Vagina (tissue), 2 donors: ENCODE data around the gene MAPK7. TPM values are rescaled to one million over a fixed set of nuclear protein-coding genes. Genes with fewer than 3 reads are reported as not detected.

Source experiments
- DNase-seq, 2 donors: peaks; one replicate each; pipeline ENCODE4 v3.0.0-alpha.2; 2017; ENCODE audit errors: extremely low spot score in 2 of 2
- H3K27ac ChIP-seq: fragments of 200-600 bp; sonication (generic); one replicate; pipeline ENCODE4 v1.5.1; 2019
- H3K27me3 ChIP-seq: fragments of 200-600 bp; sonication (generic); one replicate; pipeline ENCODE4 v1.5.1; 2019
- H3K36me3 ChIP-seq, 2 donors: fragments of 200-600 bp; sonication (generic); one replicate each; pipeline ENCODE4 v1.5.1; 2017 to 2019
- H3K4me1 ChIP-seq: fragments of 200-600 bp; sonication (generic); one replicate; pipeline ENCODE4 v1.5.1; 2019
- H3K4me3 ChIP-seq, 2 donors: fragments of 200-600 bp; sonication (generic); 1 replicate in 1 of 2; 2 replicates in 1 of 2; pipeline ENCODE4 v1.5.1; 2016 to 2019
- H3K9me3 ChIP-seq: fragments of 200-600 bp; sonication (generic); one replicate; pipeline ENCODE4 v1.5.1; 2019
- CTCF ChIP-seq, 3 experiments: fragments of 450-650 bp in 2 of 3; fragments of 200-600 bp in 1 of 3; sonication (generic) in 1 of 3; IDR thresholded peaks; one replicate each; pipeline ENCODE4 v1.5.1; 2017 to 2019; ENCODE audit warnings: antibody characterized with exemption in 3 of 3, mild to moderate bottlenecking in 2 of 3, moderate library complexity in 2 of 3
- POLR2A ChIP-seq, 2 donors: fragments of 450-650 bp; IDR thresholded peaks; one replicate each; pipeline ENCODE4 v1.6.1; 2017; ENCODE audit warnings: antibody characterized with exemption in 2 of 2, mild to moderate bottlenecking in 2 of 2, moderate library complexity in 2 of 2
- POLR2AphosphoS5 ChIP-seq, 2 donors: sonication (generic); formaldehyde crosslinking; IDR thresholded peaks; one replicate each; pipeline ENCODE4 v1.9.0; 2017; ENCODE audit warnings: antibody characterized with exemption in 2 of 2, mild to moderate bottlenecking in 2 of 2, low read depth in 1 of 2; ENCODE audit not compliant: insufficient read depth in 1 of 2
- intact Hi-C: fragments of 100-400 bp; cut with DNase I; formaldehyde crosslinking; loops from one replicate; pipeline ENCODE4 v1.15.1; 2023
- total RNA-seq: library from RNA; depleted of rRNA; stranded (reverse); fragments of >200 nt; gene quantifications from one replicate; pipeline ENCODE4 v1.2.3, GENCODE V29; 2016

The MAPK7 gene
- total RNA-seq, 1 donor from 2014 or later: 77.3 TPM

DNA sequence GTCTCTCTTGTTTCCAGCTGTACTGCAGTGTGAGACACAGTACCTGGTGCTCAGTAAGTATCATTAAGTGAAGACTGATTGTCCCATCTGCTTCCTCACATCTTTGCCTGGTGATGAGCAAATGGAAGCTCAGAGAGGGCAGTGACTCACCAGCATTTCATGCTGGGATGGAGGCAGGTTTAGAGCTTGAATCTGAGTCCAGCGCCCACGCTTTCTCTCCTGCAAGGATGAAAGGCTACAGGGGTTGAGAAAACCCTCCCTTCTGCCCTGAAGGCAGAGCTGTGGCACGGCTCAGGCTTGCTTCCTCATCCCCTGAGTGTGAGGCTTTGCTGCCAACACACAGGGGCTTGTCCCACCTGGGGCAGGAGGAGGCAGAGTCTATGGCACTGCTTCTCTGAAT, 31.2 kb downstream of the MAPK7 start:
- DNase-seq: no peak
- Histone ChIP-seq H3K4me3 (no peak overlapping the region), H3K9me3 (no peaks in the 10 kb centered on the region), H3K27ac (no peak overlapping the region), H3K4me1 (peaks cover 6% of the 10 kb centered on the region), H3K36me3 (no peaks in the 10 kb centered on the region), H3K27me3 (no peaks in the 10 kb centered on the region)
- TF ChIP-seq POLR2AphosphoS5 (IDR thresholded peaks at IDR 0.05; ENCODE audit: insufficient read depth in 1 of 2, low read depth in 1 of 2): no peak
- no peak for TF ChIP-seq POLR2A (IDR thresholded peaks at IDR 0.05)
- TF ChIP-seq CTCF (IDR thresholded peaks at IDR 0.05): no peak
- intact Hi-C loops: no loop called here

DNA sequence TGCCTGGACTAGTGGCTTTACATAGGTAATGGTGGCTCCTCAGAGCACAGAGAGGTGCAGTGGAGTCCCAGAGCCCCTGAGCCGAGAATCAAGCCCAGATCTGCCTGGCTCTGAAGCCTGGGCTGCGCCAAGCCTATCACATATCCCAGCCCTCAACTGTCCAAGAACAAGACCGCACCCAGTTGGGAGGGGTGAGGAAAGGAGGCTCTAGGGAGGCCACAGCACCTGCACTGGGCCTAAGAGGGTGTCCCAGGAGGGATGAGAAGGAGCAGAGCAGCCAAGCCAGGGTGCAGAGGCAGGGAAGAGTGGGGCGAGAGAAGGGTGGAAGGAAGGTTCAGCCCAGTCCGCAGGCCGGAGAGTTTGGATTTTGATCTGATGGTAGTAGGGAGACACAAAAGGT, 31.8 kb downstream of the MAPK7 start:
- H3K27ac ChIP-seq: no peak overlapping the region
- no peaks in the 10 kb centered on the region for H3K9me3 ChIP-seq
- no peak for DNase-seq
- H3K4me1 ChIP-seq: peaks cover 6% of the 10 kb centered on the region
- TF ChIP-seq CTCF (IDR thresholded peaks at IDR 0.05) (no peak), POLR2AphosphoS5 (IDR thresholded peaks at IDR 0.05; ENCODE audit: insufficient read depth in 1 of 2, low read depth in 1 of 2) (no peak), POLR2A (IDR thresholded peaks at IDR 0.05) (no peak)
- H3K36me3 ChIP-seq: no peaks in the 10 kb centered on the region
- H3K4me3 ChIP-seq: no peak overlapping the region
- intact Hi-C loops: no loop called here
- H3K27me3 ChIP-seq: no peaks in the 10 kb centered on the region

- no peak within 1 kb of the TSS for H3K27ac ChIP-seq
- H3K4me3 ChIP-seq: peak within 1 kb of the TSS in 1 of 2 donors; percentile 26
- H3K27me3 ChIP-seq: no peaks in the 10 kb centered on the region
- TF ChIP-seq CTCF (IDR thresholded peaks at IDR 0.05) (no peak), POLR2AphosphoS5 (IDR thresholded peaks at IDR 0.05; ENCODE audit: insufficient read depth in 1 of 2, low read depth in 1 of 2) (no peak), POLR2A (IDR thresholded peaks at IDR 0.05) (no peak)
- intact Hi-C loops: no loop called here
- no peaks in the 10 kb centered on the region for H3K9me3 ChIP-seq
- peaks cover 6% of the 10 kb centered on the region for H3K4me1 ChIP-seq
- DNase-seq: no peak
- no peaks in the 10 kb centered on the region for H3K36me3 ChIP-seq
Observed at GRCh38 chr17:19410875-19411620, 32.8 kb downstream of the MAPK7 start, which contains the start of gene RNF112. TSS of gene RNF112 (plus strand) at chr17:19411232. CDS start at chr17:19411409, 177 bp downstream.

- Histone ChIP-seq H3K4me1 (peaks cover 6% of the 10 kb centered on the region), H3K36me3 (no peaks in the 10 kb centered on the region), H3K27ac (no peak overlapping the region), H3K9me3 (no peaks in the 10 kb centered on the region), H3K27me3 (no peaks in the 10 kb centered on the region), H3K4me3 (no peak overlapping the region)
- intact Hi-C loops: no loop called here
- TF ChIP-seq CTCF (IDR thresholded peaks at IDR 0.05): no peak
- no peak for TF ChIP-seq POLR2A (IDR thresholded peaks at IDR 0.05)
- no peak for TF ChIP-seq POLR2AphosphoS5 (IDR thresholded peaks at IDR 0.05; ENCODE audit: insufficient read depth in 1 of 2, low read depth in 1 of 2)
- DNase-seq: no peak
Observed at GRCh38 chr17:19411631-19412030, 33.3 kb downstream of the MAPK7 start.

DNA sequence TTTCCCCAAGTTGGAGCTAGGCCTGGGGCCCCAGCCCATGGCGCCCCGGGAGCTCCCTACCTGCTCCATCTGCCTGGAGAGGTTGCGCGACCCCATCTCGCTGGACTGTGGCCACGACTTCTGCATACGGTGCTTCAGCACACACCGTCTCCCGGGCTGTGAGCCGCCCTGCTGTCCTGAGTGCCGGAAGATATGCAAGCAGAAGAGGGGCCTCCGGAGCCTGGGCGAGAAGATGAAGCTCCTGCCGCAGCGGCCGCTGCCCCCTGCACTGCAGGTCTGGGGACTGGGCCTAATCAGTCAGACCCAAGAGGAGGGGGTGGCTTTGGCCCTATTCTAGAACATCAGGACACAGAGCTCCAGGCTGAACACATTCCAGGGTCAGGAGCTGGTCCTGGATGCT, 34.2 kb downstream of the MAPK7 start:
- no peaks in the 10 kb centered on the region for H3K36me3 ChIP-seq
- no peaks in the 10 kb centered on the region for H3K9me3 ChIP-seq
- peaks cover 6% of the 10 kb centered on the region for H3K4me1 ChIP-seq
- H3K4me3 ChIP-seq: no peak overlapping the region
- DNase-seq: no peak
- H3K27ac ChIP-seq: no peak overlapping the region
- no peak for TF ChIP-seq CTCF (IDR thresholded peaks at IDR 0.05)
- no peak for TF ChIP-seq POLR2AphosphoS5 (IDR thresholded peaks at IDR 0.05; ENCODE audit: insufficient read depth in 1 of 2, low read depth in 1 of 2)
- TF ChIP-seq POLR2A (IDR thresholded peaks at IDR 0.05): no peak
- no peaks in the 10 kb centered on the region for H3K27me3 ChIP-seq
- intact Hi-C loops: no loop called here
